ENCODE data around the gene SRCAP.
"Not testable (repeated sequence)": the region's sequence is repeated elsewhere in the genome, so short reads cannot be mapped to it uniquely, and the experiment has no call there.

Gene SRCAP

DNA sequence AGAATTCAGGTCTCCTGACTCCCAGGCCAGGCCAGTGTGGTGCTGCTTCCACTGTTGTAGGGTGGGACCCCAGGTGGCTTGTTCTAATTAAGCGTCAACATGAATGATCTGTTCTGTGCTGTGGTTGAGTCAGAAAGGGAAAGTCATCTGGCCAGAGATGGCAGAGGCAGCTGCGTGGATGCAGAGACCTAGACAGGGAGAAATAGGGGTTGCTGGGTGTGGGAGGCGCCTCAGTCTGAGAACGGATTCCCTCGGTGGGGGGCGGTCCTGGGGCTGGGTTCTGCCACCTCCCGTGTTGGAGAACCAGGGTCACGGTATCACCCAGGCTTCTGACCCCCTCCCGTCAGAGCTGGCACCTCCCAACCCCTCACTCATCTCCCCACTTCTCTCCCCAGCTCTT, 35.2 kb upstream of the SRCAP start:
- DNase-seq (ENCODE audit: low read depth in 2 of 2): no peak

DNA sequence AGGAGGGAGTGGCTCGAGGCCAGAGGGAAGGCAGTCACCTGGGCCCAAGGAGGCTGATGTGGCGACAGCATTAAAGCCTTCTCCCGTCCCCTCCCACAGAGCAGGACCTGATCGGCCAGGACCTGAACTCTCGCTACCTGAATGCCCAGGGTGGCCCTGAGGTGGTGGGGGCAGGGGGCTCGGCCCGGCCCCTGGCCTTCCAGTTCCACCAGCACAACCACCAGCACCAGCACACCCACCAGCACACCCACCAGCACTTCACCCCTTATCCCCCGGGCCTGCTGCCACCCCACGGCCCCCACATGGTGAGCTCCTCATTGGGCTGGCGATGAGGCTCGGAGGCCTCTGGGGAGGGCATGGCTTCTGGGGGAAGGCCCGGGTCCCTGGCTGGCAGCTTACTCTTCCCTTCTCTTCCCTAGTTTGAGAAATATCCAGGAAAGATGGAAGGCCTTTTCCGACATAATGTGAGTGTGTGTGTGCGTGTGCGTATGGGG, 34.3 kb upstream of the SRCAP start:
- DNase-seq (ENCODE audit: low read depth in 2 of 2): no peak

DNA sequence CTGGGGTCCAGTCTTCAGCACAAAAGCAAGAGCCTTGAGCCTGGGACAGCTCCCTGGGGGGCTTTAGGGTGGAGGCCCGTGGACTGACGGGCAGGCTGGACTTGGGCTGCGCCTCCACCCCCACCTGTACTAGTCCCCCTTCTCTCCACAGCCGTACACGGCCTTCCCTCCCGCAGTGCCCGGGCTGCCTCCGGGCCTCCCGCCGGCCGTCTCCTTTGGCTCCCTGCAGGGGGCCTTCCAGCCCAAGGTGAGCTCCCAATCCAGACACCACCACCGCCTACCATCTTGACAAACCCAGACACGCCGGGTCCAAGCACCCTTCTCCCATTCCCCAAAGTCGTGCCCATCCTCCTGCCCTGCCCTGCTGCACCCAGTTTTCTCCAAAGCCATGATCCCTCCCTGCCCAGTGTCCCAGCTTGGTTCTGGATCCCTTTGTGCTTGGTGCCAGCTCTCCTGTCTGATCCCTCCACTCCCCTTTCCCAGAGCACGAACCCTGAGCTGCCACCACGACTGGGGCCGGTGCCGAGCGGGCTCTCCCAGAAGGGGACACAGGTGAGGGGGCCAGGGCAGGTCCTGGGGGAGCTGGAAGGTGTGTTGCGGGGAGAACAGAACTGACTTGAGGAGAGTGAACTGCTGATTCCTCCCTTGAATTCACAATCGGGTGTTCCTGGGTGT, 33.7 kb upstream of the SRCAP start:
- DNase-seq (ENCODE audit: low read depth in 2 of 2): no peak

DNA sequence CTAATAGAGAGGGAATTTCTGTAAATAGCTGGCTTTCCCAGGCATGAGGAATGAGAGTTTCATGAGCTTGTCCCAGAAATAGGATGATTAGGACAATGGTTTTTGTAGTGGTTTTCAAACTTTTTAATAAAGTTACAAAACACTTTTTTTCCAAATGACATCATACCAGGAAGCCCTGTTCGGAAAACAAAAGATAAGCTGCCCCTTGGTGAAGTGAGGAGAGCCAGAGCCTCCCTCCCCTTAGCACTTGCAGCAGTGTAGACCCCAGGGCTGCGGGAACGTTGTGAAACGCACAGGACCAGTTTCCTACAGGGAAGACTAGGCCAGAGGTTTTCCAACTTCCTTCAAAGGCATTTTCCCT, 33.2 kb upstream of the SRCAP start:
- no peak for DNase-seq (ENCODE audit: low read depth in 2 of 2)

DNA sequence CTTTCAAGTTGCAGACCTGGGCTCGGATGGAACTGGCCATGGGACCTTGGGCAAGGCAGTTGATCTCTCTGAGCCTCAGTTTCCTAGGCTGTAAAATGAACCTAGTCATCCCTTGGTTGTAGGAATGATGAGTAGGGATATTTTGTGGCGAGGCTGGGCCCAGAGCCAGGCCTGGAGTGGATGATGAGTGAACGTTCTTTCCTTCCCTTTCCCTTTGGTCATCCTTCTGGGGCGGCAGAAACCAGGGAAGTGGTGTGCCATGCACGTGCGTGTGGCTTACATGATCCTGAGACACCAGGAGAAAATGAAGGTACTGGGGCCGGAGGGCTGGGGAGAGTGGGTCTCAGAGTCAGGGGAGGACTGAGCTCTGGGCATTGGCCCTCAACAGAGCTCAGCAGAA, 32.3 kb upstream of the SRCAP start:
- no peak for DNase-seq (ENCODE audit: low read depth in 2 of 2)

DNA sequence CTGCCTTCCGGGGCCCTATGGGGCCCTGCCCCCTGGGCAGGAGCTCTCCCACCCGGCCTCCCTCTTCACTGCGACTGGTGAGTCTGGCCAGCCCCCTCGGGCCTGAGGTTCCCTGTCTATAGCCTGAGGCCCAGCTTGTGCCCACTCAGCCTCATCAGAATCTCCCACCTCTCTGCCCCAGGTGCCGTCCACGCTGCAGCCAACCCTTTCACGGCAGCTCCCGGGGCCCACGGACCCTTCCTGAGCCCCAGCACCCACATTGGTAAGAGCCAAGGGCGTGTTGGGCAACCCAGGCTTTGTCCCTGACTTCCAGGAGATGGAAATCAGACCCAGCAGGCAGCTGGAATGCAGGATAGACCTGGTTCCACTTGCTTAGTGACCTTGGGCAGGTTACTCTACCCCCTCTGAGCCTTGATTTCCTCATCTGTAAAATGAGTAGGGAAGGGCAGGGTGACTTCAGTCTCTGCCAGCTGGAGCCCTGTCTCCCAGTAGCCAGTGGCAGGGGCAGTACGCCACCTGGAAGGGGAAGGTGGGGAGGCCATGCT, 31.5 kb upstream of the SRCAP start:
- DNase-seq (ENCODE audit: low read depth in 2 of 2): no peak

DNA sequence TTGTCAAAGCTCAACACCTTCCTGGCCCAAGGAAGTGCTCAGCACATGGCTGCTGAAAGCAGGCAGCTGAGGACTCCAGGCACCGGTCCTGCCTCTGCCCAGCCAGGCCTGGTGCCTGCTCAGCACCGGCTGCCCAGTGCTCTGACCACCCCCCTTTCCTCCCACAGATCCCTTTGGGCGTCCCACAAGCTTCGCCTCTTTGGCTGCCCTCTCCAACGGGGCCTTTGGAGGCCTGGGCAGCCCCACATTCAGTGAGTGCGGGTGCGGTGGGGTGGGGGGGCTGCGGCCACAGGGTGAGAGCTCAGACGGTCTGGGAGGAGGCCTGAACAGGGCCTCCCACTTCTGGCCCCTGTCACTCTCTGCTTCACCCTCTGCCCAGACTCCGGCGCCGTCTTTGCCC, 30.6 kb upstream of the SRCAP start:
- no peak for DNase-seq (ENCODE audit: low read depth in 2 of 2)

DNA sequence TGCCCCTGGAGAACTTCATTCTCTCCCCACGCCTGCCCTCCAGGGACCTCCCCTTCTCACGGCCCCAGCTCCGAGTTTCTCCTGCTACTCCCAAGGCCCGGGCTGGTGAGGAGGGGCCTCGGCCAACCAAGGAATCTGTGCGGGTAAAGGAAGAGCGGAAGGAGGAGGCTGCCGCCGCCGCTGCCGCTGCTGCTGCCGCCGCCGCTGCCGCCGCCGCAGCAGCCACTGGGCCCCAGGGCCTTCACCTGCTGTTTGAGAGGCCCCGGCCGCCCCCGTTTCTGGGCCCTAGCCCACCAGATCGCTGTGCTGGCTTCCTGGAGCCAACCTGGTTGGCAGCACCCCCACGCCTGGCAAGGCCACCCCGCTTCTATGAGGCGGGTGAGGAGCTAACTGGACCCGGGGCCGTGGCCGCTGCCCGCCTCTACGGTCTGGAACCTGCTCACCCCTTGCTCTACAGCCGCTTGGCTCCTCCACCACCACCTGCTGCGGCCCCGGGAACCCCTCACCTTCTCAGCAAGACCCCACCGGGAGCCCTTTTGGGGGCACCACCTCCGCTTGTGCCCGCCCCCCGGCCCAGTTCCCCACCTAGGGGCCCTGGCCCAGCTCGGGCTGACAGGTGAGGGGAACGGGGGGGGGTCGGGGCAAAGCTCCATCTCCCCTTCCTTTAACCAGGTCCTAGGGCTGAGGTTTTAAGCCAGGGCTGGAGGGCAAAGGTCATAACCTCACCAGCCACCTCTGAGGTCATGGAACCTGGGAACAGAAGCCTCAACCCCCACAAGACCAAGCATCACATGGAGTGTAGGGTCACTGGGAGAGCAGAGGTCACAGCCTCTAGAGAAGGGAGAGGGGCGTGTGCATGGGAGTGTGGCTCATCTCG, 29.7 kb upstream of the SRCAP start:
- DNase-seq (ENCODE audit: low read depth in 2 of 2): no peak

DNA sequence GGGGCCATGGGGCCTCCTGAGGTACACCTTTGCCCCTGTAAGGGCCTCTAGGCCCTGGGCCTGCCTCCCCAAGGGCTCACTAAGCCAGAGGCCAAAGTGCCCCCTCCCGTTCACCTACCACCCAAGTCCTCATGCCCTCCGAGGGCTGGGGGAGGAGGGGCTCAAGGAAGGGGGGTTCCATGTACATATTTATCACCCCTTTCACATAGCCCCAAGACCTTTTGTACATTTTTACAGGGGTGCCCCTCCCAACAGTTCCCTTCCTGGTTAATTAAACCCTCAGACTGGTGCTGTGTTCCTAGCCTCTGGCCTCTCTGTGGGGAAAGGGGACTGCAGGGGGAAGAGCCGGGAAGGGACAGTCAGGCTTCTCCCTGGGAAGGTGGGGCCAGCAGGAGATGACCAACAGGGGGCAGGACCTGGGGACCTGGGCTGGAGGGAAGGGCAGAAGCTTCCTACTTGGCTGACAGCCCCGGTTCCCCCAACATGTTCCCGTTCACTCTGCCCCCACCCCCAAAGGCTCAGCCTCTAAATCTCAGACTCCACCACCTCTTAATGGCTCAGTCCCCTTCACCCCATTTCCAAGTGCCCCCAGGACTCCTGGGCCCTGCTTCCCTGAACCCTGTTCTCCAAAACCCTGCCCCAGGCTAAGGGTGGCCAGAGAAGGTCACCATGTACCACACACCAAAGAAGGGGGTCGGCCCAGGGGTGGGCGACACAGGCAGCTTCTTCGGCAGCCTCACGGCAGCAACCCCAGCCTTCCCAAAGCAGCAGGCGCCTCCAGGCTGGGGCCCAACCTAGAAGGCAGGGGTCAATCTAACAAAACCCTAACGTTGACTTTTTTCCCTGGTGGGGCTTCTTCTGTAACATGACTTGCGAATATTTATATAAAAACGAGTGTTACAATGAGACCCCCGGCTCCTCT, 28.8 kb upstream of the SRCAP start:
- DNase-seq (ENCODE audit: low read depth in 2 of 2): no peak

DNA sequence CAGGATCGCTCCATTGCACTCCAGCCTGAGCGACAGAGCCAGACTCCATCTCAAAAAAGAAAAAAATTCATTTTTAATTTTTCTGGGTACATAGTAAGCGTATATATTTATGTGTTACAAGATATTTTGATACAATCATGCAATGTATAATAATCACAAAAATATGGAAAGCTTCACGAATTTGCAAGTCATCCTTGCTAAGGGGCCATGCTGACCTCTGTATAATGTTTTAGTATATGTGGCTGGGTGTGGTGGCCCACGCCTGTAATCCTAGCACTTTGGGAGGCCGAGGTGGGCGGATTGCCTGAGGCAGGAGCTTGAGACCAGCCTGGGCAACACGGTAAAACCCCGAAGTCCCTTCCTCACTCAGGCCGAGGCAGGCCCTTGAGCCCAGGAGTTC, 23.8 kb upstream of the SRCAP start:
- DNase-seq (ENCODE audit: low read depth in 2 of 2): no peak

DNA sequence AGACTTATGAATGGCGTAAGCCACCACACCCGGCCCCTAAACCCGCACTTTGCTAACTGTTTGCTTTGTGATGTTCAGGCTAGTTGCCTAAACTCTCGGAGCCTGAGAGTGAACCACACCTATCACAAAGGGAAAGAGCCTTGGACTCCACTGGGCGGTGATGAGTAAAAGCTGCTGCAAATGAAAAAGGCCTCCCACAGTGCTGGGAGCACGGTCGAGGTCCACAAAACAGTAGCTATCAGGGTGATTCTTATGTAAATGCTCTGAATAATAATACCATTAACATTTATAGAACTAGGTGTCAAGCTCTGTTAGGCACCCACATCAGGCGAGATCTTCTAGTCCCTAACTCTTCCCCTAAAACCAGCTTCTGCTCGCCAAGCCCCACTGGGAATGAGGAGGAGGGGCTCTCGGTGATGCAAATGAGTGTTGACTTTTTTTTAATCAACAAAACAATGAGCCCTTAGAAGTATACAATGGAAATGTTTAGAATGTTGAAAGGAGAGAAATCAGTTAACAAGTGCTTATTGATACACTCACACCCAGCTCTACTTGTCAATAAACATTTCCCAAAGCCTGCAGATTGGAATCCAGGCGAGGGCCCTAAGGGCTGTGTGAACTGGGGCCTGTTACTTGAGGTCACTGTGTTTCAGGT, 20.9 kb upstream of the SRCAP start:
- DNase-seq (ENCODE audit: low read depth in 2 of 2): no peak

DNA sequence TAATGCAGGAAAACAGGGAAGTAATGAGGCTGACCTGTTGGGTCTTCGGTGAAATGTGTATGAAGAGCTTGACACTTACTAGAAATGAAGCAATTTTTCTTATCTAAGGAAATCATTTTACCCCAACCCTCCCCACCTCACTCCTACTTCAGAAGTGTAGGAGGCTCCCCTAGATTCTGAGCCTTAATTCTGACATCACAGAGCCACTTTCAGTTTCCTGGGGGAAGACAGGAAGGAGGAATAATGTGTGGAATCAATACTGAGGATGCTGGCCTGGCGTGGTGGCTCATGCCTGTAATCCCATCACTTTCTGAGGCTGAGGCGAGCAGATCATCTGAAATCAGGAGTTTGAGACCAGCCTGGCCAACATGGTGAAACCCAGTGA, 20.4 kb upstream of the SRCAP start:
- no peak for DNase-seq (ENCODE audit: low read depth in 2 of 2)

DNA sequence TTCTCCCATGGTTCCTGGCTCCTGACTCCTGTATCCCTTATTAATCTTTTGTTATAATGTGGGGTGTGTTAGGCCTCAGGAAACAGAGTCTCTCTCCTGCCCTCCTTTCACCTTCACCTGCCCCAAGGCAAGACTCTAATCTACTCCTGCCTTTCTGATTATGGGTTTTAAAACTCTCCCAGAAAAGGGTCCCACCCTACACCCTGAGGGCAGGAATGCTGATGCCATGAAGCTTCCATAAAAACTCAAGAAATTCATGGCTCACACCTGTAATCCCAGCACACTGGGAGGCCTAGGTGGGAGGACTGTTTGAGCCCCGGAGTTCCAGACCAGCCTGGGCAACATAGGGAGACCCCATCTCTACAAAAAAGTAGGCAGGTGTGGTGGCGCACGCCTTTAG, 18.6 kb upstream of the SRCAP start:
- no peak for DNase-seq (ENCODE audit: low read depth in 2 of 2)

DNA sequence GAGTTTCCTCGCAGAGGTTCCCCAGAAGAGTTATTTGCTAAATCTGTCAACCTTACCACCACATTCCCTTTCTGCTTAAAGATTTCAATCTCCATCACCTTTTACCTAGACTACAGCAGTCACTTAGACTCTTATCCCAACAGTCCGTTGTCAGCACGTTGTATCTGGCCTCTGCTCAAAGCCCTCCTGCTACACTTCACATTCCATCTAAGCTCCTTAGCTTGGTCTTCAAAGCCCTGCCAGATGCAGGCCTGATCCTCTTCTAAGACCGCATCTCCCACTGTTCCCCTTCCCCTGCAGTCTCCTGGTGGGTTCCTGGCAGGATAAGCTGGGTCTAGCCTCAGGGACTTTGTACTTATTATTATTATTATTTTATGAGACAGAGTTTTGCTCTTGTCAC, 10.3 kb upstream of the SRCAP start:
- no peak for DNase-seq (ENCODE audit: low read depth in 2 of 2)

DNA sequence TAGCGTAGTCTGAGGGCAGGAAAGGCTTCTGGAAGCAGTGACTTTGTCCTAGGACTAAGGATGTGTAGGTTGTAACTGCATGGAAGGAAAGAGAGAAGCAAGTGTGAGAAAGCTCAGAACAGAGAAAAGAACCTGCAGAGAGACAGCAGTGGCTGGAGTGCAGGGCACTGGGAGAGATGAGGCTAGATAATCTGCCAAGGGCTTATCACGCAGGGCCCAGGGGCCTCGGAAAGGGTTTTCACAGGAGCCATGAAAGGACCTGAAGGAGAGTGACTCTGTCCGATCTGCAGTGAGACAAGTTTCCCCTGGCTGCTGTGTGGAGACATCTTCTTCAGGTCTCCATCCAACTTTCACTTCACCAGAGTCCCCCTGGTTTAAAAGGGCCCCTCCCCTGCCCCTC, 7.1 kb upstream of the SRCAP start:
- DNase-seq (ENCODE audit: low read depth in 2 of 2): no peak

DNA sequence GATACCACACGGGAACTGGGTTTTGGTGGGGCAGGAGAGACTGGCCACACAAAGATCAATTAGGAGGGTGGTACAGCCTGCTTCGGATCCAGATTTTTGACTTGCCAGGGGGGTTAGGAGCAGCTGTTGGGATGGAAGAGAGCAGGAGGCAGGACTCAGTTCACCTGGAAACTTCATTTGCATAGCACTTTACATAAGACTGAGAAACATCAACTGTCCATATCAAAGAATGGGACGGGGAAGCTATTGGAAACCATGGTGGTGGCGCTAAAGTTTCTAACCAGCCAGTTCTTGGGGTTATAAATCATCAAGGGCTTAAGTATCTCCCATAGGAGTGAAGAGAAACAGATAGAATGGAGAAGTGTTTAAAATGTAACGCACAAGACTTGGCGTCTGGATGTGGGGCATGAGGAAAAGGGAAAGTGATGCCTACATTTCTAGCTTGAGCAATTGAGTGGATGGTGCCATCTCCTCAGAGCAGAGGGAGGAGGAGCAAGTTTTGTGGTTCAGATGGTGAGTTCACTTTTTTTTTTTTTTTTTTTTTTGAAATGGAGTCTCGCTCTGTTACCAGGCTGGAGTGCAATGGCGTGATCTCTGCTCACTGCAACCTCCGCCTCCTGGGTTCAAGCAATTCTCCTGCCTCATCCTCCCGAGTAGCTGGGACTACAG, 6.4 kb upstream of the SRCAP start:
- DNase-seq (ENCODE audit: low read depth in 2 of 2): no peak

DNA sequence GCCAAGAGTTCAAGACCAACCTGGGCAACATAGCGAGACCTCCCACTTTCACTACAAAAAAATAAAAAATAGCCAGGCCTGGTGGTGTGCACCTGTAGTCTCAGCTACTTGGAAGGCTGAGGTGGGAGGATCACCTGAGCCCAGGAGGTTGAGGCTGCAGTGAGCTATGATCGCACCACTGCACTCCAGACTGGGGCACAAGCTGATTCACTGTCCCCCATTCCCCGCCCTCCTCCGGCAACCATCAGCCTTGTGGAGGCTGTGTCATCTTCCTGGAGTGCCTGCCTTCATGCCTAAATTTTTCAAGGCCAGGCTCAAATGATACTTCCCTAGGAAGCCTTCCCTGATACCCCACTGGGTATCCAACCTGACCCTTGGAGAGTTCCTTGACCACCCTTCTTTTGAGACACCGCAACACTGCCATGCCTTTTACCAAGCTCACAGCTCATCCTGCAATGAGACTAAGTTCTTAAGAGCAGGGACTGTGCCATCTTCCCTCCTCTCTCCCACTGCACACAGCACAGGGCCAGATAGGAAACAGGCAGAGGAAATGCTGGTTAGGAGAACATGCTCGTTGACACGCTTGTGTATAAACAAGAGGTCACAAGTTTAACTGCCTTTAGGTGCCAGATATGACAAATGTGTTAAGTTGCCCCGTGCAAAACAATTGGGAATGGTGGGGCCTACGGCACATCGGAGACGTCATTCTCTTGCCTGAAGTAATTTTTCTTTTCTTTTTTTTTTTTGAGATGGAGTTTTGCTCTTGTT, 3.9 kb upstream of the SRCAP start:
- no peak for DNase-seq (ENCODE audit: low read depth in 2 of 2)

DNA sequence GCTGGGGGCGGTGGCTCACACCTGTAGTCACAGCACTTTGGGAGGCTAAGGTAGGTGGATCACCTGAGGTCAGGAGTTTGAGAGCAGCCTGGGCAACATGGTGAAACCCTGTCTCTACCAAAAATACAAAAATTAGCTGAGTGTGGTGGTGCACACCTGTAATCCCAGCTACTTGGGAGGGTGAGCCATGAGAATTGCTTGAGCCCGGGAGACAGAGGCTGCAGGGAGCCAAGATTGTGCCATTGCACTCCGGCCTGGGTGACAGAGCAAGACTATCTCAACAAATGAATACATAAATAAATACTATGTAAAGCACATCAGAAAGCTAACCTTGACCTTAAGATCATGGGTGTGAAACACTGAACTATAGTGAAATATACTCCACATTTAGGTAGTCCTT, 2.3 kb upstream of the SRCAP start:
- DNase-seq (ENCODE audit: low read depth in 2 of 2): not testable (repeated sequence)

DNA sequence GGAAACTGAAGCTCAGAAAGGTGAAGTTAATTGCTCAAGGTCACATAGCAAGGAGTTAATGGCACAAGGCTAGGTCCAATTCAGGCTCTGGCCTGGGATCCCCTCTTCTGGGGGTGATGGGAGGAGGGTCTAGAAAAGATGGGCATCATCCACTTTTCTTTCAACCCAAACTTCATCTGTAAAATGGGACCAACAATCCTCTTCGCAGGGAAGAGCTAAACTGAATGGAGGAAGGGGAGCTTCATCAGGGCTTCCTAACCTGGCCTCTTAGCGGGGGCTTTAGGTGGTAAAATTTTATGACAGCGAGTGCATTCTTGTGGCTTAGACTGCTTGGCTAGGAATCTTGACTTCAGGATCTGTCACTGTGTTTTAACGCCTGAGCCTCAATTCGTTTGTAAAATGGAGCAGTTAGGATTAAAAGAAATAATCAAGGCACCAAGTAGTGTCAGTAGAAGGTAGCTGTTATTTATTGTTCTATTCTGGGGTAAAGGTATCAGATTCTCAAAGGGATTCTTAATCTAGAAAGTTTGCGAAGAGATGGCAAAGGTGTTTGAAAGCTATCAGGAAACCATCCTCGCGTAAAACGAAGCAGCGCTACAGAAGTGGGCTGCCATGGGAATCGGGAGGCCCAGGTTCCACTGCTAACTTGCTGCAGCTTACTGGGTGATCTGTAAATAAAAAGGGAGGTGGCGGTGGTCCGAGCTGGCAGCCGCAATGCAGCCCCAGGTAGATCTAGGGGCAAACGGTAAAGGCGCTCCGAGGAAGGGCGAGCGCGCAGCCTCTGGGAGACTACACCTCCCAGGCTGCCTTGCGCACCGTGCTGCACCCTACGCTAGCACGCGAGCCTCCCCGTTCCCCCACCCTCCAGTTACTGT, 1.5 kb upstream of the SRCAP start:
- DNase-seq (ENCODE audit: low read depth in 2 of 2): no peak
